Lower lobe of right lung (tissue), 2 donors: ENCODE results near the gene ATXN7L3. TPM values are rescaled to one million over a fixed set of nuclear protein-coding genes. Genes with fewer than 3 reads are reported as not detected.

Experiments
- ATAC-seq, 2 donors: fragments of 200-7000 bp; cut with Tn5 transposase; one replicate each; pipeline ENCODE4 v1.9.1; 2020 to 2022; ENCODE audit warnings: mild to moderate bottlenecking in 2 of 2, moderate library complexity in 2 of 2
- DNase-seq: peaks from one replicate; pipeline ENCODE4 v3.0.0-alpha.2; 2020
- H3K27ac ChIP-seq: fragments of 200-600 bp; one replicate; pipeline ENCODE4 v1.8.0; 2022
- H3K27me3 ChIP-seq: fragments of 200-600 bp; one replicate; pipeline ENCODE4 v1.8.0; 2022; ENCODE audit warnings: low read depth
- H3K36me3 ChIP-seq: fragments of 200-600 bp; one replicate; pipeline ENCODE4 v1.8.0; 2022; ENCODE audit warnings: mild to moderate bottlenecking
- H3K4me1 ChIP-seq: fragments of 200-600 bp; one replicate; pipeline ENCODE4 v1.8.0; 2022
- H3K4me3 ChIP-seq: fragments of 200-600 bp; one replicate; pipeline ENCODE4 v1.8.0; 2022; ENCODE audit warnings: mild to moderate bottlenecking
- H3K9me3 ChIP-seq: fragments of 200-600 bp; one replicate; pipeline ENCODE4 v1.8.0; 2022
- intact Hi-C: fragments of 100-400 bp; cut with DNase I; formaldehyde crosslinking; loops from one replicate; pipeline ENCODE4 v1.11.0; 2022
- total RNA-seq: library from RNA; stranded (reverse); fragmentation: NEBNext Ultra II Directional; extraction: Animal tissue kit (Norgen Biotek cat#: 25700); gene quantifications from one replicate; pipeline ENCODE4 v1.2.1, GENCODE V29; 2021
- TF ChIP-seq, protein P1 (sequence below): fragments of 200-600 bp; IDR thresholded peaks from one replicate; pipeline ENCODE4 v1.8.0; 2022; ENCODE audit warnings: antibody characterized with exemption, mild to moderate bottlenecking
- donor health status: DM: no; HTN: yes; CAD: no; lungs with severe emphysema.

Gene ATXN7L3
- total RNA-seq, 1 donor from 2014 or later, result 67.4 TPM

GRCh38 chr17:44192750-44193149, 6.9 kb downstream of the ATXN7L3 start:
- peaks cover 24% of the 10 kb centered on the region for H3K4me1 ChIP-seq
- DNase-seq (no peak), ATAC-seq (no peak)
- H3K36me3 ChIP-seq, result peaks cover 79% of the 10 kb centered on the region
- TF ChIP-seq, protein P1, sequence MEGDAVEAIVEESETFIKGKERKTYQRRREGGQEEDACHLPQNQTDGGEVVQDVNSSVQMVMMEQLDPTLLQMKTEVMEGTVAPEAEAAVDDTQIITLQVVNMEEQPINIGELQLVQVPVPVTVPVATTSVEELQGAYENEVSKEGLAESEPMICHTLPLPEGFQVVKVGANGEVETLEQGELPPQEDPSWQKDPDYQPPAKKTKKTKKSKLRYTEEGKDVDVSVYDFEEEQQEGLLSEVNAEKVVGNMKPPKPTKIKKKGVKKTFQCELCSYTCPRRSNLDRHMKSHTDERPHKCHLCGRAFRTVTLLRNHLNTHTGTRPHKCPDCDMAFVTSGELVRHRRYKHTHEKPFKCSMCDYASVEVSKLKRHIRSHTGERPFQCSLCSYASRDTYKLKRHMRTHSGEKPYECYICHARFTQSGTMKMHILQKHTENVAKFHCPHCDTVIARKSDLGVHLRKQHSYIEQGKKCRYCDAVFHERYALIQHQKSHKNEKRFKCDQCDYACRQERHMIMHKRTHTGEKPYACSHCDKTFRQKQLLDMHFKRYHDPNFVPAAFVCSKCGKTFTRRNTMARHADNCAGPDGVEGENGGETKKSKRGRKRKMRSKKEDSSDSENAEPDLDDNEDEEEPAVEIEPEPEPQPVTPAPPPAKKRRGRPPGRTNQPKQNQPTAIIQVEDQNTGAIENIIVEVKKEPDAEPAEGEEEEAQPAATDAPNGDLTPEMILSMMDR, result no peak
- H3K27me3 ChIP-seq, result no peaks in the 10 kb centered on the region
- H3K9me3 ChIP-seq, result no peaks in the 10 kb centered on the region
- no peak overlapping the region for H3K4me3 ChIP-seq
- H3K27ac ChIP-seq, result peak overlapping the region; percentile 24
- intact Hi-C loops, result no loop called here

- peak overlapping the region; percentile 24 for H3K27ac ChIP-seq
- no peaks in the 10 kb centered on the region for H3K27me3 ChIP-seq
- ATAC-seq, result peak in 1 of 2 donors; percentile 5
- peaks cover 20% of the 10 kb centered on the region for H3K4me1 ChIP-seq
- TF ChIP-seq, protein P1, result no peak
- DNase-seq, result no peak
- no peak overlapping the region for H3K4me3 ChIP-seq
- intact Hi-C loops, result no loop called here
- peaks cover 72% of the 10 kb centered on the region for H3K36me3 ChIP-seq
- H3K9me3 ChIP-seq, result no peaks in the 10 kb centered on the region
These were observed 7.7 kb downstream of the ATXN7L3 start for GRCh38 chr17:44191941-44192496.

GRCh38 chr17:44191369-44191768, 8.3 kb downstream of the ATXN7L3 start:
- ATAC-seq, result no peak
- H3K27me3 ChIP-seq, result no peaks in the 10 kb centered on the region
- H3K4me1 ChIP-seq, result peaks cover 20% of the 10 kb centered on the region
- no peaks in the 10 kb centered on the region for H3K9me3 ChIP-seq
- DNase-seq, result no peak
- no peak overlapping the region for H3K4me3 ChIP-seq
- TF ChIP-seq, protein P1, result no peak
- H3K36me3 ChIP-seq, result peaks cover 66% of the 10 kb centered on the region
- intact Hi-C loops, result no loop called here
- H3K27ac ChIP-seq, result no peak overlapping the region

DNA sequence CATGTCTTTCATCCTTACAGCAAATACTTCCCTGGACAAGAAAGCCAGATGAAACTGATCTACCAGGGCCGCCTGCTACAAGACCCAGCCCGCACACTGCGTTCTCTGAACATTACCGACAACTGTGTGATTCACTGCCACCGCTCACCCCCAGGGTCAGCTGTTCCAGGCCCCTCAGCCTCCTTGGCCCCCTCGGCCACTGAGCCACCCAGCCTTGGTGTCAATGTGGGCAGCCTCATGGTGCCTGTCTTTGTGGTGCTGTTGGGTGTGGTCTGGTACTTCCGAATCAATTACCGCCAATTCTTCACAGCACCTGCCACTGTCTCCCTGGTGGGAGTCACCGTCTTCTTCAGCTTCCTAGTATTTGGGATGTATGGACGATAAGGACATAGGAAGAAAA, 9.2 kb downstream of the ATXN7L3 start:
- Histone ChIP-seq H3K4me3 (no peak overlapping the region), H3K4me1 (peaks cover 24% of the 10 kb centered on the region), H3K9me3 (no peaks in the 10 kb centered on the region), H3K27ac (no peak overlapping the region), H3K27me3 (no peaks in the 10 kb centered on the region), H3K36me3 (peaks cover 57% of the 10 kb centered on the region)
- ATAC-seq (no peak), DNase-seq (no peak)
- TF ChIP-seq, protein P1, result no peak
- intact Hi-C loops, result no loop called here

- no peak for DNase-seq
- H3K36me3 ChIP-seq, result peaks cover 40% of the 10 kb centered on the region
- intact Hi-C loops, result no loop called here
These were observed 10.9 kb downstream of the ATXN7L3 start for GRCh38 chr17:44188576-44189403.

More at GRCh38 chr17:44188576-44189403, 10.9 kb downstream of the ATXN7L3 start:
- peak overlapping the region; percentile 96 for H3K4me3 ChIP-seq
- H3K9me3 ChIP-seq, result no peaks in the 10 kb centered on the region
- TF ChIP-seq, protein P1, result no peak
- H3K27ac ChIP-seq, result peak overlapping the region; percentile 22
- H3K4me1 ChIP-seq, result peaks cover 31% of the 10 kb centered on the region
- ATAC-seq, result no peak
- H3K27me3 ChIP-seq, result no peaks in the 10 kb centered on the region
